ENCODE results near the gene C14orf180. TPM values are rescaled to one million over a fixed set of nuclear protein-coding genes. Genes with fewer than 3 reads are reported as not detected.

The C14orf180 gene
- total RNA-seq, 1 donor from 2014 or later: not detected

DNA sequence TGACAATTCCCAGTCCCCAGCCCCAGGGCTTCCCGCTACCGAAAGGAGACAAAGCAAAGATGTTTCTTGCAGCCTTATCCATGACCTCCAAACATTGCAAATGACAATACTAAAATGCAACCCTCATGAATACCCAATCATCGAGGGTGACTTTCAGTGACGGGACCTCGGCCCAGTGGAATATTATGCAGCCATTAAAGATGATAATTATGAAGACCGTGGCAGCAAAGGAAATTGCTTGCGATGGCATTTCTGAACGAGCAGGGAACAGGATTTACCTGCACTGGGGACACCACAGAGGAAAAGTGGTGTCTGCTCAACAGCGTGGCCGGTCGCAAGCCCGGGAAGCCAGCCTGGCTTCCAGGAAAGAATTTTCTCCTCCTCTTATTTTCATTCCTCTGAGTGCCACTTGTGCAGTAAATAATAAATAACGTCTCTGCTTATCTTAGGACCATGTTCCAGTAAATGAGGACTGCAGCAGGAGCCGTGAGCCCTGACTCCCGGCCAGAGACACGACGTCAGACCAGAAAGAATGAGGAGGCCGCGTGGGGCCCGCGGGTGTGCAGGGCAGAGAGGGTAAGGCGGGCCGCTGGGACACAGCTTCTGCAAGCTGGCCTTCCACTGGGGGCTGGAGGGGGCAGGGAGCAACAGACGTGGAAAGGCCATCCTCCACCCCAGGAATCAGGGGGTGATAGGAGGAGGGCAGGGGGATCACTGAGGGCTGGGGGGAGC lies 6.6 kb downstream of the C14orf180 start:
- no peak overlapping the region for H3K4me3 ChIP-seq (ENCODE audit: low read depth, low read length)
- TF ChIP-seq, protein P1, sequence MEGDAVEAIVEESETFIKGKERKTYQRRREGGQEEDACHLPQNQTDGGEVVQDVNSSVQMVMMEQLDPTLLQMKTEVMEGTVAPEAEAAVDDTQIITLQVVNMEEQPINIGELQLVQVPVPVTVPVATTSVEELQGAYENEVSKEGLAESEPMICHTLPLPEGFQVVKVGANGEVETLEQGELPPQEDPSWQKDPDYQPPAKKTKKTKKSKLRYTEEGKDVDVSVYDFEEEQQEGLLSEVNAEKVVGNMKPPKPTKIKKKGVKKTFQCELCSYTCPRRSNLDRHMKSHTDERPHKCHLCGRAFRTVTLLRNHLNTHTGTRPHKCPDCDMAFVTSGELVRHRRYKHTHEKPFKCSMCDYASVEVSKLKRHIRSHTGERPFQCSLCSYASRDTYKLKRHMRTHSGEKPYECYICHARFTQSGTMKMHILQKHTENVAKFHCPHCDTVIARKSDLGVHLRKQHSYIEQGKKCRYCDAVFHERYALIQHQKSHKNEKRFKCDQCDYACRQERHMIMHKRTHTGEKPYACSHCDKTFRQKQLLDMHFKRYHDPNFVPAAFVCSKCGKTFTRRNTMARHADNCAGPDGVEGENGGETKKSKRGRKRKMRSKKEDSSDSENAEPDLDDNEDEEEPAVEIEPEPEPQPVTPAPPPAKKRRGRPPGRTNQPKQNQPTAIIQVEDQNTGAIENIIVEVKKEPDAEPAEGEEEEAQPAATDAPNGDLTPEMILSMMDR (conservative IDR thresholded peaks at IDR 0.05; ENCODE audit: low read depth, low read length): no peak
- DNase-seq (ENCODE audit: low read depth): no peak

DNA sequence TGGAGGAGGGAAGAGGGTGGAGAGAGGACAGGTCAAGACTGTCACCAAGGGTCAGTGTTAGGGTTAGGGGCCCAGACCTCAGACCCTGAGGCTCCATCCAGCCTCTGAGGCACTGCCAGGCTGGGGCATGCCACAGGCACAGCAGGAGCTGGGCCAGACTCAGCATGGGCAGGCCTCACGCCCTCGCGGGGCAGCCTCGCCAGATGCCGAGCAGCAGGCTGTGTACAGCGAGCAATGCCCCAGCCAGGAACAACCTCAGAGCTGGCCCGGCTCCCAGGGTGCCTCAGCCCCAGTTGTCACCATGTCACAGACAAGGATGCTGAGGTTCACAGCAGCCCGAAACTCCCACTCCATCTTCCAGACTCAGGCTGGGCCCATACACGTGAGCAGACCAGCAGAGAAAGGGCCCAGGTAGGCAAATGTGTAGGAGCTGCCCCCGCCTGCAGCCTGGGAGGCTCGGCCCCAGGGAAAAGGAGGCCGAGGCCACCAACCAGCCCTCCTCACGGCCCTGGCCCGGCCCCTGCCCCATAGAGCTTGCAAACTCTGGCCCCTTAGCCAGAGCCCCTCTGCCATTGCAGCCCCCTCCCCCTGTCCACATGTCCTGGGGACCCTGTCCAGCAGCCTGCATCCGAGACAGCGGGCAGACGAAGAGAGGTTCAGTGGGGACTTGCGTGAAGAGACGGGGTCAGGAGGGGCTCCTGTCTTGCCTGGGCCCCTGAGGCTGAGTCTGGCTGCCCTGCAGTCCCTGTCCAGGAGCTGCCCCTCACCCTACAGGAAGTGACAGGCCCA lies 7.5 kb downstream of the C14orf180 start:
- no peak overlapping the region for H3K4me3 ChIP-seq (ENCODE audit: low read depth, low read length)
- TF ChIP-seq, protein P1 (conservative IDR thresholded peaks at IDR 0.05; ENCODE audit: low read depth, low read length): no peak
- DNase-seq (ENCODE audit: low read depth): no peak

DNA sequence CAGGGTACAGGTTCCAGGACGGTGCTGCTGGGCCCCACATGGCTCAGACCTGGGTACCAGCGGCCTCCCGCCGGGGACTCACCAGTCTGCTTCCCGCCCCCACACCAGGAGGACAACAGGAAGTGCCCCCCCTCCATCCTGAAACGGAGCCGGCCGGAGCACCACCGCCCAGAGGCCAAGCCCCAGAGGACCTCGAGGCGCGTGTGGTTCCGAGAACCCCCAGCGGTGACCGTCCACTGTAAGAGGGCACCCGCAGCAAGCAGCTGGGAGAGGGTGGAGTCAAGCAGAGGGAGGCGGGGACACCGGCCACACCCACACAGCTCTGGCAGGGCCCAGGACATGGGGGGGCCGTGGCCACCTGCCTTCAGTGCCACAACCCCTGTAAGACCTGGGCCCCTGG lies 8.1 kb downstream of the C14orf180 start:
- DNase-seq (ENCODE audit: low read depth): no peak
- no peak overlapping the region for H3K4me3 ChIP-seq (ENCODE audit: low read depth, low read length)
- TF ChIP-seq, protein P1 (conservative IDR thresholded peaks at IDR 0.05; ENCODE audit: low read depth, low read length): no peak

DNA sequence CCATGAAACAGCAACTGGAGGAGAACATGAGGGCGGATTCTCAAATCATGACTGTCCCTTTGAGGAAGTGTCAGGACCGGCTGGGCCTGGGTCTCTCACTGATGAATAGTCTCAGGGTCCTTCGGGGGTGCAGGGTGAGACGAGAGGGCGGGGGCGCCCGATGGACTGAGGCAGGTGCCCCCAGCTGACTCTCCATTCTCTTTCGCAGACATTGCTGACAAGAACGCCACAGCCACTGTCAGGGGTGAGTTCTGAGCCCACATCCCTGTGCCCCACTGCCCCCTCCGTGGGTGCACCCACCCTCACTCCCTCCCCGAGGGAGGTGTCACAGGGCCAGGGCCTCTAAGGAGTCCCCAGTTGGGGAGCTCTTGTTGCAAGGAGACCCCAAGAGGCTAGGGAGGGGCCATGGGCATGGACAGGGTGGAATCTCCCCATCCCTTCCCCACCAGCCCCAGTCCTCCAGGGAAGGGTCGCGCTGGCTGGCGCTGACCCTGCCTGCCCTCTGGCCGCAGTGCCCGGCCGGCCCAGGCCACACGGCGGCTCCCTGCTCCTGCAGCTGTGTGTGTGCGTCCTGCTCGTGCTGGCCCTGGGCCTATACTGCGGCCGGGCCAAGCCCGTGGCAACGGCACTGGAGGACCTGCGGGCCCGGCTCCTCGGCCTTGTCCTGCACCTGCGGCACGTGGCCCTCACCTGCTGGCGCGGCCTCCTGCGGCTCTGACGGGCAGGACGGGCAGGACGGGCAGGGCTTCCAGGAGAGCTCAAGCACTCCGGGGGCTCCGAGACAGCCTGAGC lies 8.7 kb downstream of the C14orf180 start:
- no peak overlapping the region for H3K4me3 ChIP-seq (ENCODE audit: low read depth, low read length)
- no peak for DNase-seq (ENCODE audit: low read depth)
- TF ChIP-seq, protein P1 (conservative IDR thresholded peaks at IDR 0.05; ENCODE audit: low read depth, low read length): no peak

DNA sequence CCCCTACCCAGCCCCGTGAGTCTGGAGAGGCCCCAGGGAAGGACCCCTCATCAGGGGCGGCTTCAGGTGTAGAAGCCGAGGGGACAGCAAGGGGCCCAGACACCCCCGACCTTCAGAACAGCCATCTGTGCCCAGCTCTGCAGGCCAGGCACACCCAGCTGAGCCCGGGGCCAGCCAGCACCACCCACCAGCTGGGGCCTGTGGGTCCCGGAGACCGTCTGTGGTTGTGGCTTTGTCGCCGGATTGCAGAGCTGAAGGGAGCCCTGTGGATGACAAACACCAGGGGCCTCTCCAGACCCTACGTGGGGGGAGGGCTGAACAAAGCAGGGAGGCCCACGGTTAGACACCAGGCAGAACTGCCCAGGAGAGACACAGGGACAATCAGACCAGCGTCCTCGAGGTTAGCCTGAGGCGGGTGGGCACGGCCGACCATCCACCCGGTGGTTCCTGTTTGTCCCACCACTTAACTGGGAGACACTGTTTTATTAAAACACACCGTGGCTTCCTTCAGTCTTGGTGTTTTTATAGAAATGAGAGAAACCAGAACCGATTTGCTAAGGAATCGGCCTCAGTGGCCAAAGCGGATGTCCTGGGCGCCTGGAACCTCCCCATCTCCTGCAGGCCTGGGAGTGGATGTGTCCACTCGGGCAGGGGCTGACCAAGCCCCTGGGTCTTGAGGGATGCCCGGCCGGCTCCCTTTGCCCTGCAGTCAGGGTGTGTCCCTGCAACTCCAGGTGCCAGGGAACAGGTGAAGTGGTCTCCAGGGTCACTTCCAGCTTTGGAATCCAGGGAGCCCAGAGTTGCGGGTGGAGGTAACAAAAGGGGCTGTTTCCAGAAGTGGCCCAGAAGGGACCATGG lies 10.0 kb downstream of the C14orf180 start:
- TF ChIP-seq, protein P1 (conservative IDR thresholded peaks at IDR 0.05; ENCODE audit: low read depth, low read length): no peak
- DNase-seq (ENCODE audit: low read depth): no peak
- H3K4me3 ChIP-seq (ENCODE audit: low read depth, low read length): no peak overlapping the region
